Inflammatory macrophage (primary cell): ENCODE data around the gene GPRC5C.
A peak's percentile ranks its signal among the peaks of the same experiment; 100 is the strongest.
"Not testable (repeated sequence)": the region's sequence is repeated elsewhere in the genome, so short reads cannot be mapped to it uniquely, and the experiment has no call there.

ENCODE experiments used
- DNase-seq, 2 donors: peaks; one replicate each; pipeline ENCODE4 v3.0.0-alpha.2; 2020 to 2022

The GPRC5C gene

DNA sequence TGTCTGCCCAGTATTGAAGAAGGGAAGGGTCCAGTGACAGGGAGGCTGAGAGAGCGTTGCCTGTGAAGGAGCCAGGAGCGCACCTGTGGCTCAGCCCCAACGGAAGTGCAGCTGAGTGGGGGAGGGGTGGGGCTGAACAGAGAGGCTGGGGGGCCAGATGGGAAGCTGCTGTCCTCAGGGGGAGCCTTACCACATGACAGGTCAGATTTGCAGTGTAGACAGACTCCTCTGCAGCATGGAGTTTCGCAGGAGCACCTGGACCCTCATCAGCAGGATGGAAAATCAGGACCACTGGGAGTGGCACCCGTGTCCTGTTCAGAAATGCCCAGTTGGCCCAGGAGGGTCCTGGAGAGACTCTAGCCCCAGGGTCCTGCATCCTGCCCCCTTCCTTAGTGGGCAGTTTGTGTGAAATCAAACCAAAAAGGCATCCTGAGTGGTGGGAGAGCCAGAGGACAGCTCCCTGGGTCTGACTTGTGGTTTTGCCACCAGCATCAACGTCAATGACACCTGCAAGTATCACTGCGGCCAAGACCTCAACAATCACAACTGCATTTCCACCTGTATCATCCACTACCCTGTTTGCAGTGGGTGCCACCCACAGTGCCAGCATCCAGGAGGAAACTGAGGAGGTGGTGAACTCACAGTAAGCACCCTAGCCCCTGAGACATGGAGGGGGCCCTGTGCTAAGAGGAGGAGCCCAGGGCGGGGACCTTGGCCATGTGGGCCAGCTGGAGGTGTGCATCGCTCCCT, 42.3 kb downstream of the GPRC5C start:
- no peak for DNase-seq

DNA sequence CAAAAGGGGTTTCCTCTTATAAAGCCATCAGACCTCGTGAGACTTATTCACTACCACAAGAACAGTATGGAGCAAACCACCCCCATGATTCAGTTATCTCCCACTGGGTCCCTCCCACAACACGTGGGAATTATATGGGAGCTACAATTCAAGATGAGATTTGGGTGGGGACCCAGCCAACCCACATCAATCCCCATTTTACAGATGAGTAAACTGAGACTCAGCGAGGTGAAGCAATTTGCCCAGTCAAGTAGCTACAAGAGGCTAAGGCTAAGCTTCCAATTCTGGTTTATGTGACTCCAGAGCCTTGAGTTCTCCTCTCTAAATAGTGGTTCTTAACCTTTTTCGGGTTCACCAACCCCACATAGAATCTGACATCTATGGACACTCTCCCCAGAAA, 43.3 kb downstream of the GPRC5C start:
- no peak for DNase-seq

DNA sequence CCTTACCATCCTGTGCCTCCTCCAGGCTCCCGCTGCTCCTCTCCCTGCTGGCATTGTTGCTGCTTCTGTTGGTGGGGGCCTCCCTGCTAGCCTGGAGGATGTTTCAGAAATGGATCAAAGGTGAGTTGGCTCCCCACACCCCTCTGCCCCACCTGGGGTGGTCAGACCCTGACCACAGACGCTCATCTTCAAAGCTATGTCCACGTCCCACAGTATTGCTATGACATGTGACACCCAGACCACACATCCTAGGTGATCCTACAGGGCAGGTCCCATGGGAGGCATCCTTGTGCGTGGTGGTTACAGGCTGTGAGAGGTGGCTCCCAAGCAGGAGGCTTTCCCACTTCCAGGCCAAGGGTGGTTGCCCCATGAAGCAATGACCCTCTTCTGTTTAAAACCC, 45.5 kb downstream of the GPRC5C start:
- DNase-seq: no peak

DNA sequence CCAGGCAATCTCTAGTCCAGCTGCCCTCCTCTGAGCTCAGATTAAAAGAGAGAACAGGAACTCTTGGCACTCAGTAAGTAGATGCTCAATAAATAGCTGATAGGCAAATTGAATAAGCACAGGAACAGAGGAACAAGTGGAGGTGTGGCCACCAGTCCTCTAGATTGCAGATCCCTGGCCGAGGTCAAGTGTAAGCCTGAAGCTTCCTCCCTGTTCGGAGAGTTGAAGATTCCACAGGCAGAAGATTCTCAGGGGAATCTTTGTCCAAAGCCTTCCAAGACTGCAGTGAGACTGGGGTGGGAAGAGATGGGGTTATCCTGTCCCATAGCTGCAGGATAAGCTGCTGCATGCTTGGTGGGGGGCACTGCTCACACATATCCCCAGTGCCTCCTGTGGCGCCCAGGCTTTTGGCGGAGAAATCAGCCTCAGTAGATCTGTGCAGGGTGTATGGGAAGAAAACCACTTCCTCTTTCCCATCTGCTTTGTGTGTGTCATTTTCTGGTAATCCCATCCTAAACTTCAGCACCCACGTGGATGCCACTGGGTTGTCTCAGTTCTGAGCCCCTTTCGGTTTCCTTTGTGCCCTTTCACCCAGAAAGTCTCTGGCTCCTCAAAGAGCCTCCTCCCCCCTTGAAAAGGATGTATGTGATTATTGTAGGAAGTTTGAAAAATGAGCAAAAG, 46.7 kb downstream of the GPRC5C start:
- peak; percentile 88 to 91 for DNase-seq

DNA sequence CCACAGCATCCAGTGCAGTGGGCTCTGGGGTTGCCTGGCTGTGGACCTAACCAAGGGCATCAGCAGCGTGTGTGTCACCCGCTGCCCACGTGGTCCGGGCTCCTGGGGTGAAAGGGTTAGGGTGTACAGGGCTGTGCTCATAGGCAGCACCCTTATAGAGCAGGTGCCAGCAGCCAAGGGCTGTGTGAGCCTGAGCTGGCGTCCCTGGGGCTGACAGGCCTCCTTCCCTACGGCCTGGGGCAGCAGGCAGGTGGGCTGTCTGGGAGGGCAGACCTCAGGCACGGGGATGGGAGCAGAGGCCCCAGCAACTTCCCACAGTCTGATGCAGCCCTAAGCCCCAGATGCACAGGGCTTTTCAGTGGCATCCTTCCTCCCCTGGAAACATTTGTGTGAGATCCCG, 48.4 kb downstream of the GPRC5C start:
- no peak for DNase-seq

DNA sequence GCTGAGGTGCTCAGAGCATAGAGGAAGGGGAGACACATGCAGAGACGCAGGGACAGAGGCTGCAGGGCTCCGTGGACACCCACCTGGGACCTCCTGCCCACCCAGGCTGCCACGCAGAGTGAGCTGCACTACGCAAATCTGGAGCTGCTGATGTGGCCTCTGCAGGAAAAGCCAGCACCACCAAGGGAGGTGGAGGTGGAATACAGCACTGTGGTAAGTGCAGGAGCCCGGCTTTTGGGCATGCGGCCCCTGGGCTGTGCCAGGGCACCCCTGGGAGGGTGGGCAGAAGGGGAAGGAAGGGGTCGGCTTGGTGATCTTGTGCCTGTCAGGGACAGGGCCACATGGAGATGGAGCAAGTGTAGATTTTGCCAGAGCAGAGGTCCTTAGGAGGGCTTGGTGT, 49.7 kb downstream of the GPRC5C start:
- DNase-seq: no peak

DNA sequence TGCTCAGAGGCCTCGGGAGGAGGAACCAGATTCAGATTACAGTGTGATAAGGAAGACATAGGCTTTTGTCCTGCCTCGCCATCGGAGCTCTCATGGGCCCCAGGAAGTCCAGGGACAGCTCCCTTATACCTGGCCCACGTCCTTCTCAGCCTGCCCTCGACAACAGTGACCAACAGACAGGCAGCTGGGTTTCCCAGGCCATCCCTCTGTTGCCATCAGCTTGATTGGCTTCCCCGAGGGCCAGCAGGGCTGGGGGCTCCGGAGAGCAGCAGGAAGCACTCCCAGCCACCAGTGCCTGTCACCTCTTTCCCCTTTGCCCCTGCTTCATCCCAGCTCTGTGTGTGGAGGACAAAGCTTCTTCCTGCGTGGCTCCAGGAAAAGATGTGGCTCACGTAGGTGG, 52.2 kb downstream of the GPRC5C start:
- DNase-seq: no peak

DNA sequence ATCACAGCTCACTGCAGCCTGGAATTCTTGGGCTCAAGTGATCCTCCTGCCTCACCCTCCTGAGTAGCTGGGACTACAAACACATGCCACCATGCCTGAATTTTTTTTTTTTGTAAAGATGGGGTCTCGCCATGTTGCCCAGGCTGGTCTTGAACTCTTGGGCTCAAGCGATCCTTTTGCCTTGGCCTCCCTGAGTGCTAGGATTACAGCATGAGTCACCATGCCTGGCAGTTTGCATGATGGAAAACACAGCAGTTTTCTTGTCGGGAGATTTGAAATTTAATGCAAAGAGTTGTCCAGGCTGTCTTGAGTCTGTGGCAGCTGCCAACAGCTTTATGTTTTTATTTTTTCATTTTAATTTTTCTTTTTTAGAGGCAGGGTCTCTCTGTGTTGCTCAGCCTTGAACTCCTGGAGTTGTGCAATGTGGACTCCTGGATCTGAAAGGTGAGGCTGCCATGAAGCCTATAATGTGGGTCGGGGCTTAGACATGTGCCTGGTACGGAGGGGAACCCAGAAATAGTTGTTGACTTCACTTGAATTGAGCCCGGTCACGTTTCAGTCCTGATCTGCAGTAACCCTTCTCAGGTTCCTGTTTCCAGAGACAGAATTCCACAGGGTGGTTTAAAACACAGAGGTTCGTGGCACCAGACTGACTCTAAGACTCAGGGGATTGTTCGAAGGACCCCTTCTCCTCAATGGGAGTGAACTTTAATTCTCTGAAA, 53.3 kb downstream of the GPRC5C start:
- DNase-seq: no peak

DNA sequence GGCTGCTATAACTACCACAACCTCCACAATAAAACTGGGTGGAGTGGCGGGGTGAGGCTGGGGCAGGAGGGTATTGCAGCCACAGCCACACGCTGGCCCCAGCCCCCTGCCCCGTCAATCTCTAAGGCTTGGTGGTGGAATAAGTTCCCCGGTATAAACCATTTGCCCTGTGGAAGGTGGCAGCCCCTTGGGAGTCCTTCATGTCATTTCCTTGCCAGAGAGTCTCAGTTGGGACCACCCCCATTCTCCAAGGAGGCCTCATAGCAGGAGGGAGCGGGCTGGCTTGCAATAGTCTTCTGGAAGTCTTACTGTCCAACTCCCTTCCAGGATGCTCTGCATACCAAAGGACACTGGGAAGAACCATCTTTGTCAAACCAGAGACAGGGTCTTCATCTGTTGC, 54.0 kb downstream of the GPRC5C start:
- no peak for DNase-seq

DNA sequence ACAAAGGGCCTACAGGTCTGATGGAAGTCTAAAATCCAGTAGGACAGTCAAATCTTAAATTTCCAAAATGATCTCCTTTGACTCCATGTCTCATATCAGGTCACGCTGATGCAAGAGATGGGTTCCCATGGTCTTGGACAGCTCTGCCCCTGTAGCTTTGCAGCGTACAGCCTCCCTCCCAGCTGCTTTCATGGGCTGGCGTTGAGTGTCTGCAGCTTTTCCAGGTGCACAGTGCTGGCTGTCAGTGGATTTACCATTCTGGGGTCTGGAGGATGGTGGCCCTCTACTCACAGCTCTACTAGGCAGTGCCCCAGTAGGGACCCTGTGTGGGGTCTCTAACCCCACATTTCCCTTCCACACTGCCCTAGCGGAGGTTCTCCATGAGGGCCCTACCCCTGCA, 56.4 kb downstream of the GPRC5C start:
- DNase-seq: not testable (repeated sequence)

DNA sequence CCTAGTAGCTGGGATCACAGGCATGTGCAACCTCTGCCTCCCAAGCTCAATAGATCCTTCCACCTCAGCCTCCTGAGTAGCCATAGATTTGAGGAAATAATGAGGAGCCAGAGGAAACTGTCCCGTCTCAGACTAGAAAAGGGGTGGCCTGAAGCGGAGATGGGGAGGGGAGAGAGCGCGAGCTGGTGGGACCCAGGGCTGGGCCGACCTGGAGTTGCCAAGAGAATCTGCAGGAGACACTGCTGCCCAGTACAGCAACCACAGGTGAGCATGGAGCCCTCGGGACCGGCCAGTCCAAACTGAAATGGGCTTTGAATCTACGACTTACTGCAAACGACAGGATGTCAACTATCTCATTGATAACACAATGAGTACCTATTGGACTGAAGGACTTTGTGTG, 58.8 kb downstream of the GPRC5C start:
- DNase-seq: no peak

DNA sequence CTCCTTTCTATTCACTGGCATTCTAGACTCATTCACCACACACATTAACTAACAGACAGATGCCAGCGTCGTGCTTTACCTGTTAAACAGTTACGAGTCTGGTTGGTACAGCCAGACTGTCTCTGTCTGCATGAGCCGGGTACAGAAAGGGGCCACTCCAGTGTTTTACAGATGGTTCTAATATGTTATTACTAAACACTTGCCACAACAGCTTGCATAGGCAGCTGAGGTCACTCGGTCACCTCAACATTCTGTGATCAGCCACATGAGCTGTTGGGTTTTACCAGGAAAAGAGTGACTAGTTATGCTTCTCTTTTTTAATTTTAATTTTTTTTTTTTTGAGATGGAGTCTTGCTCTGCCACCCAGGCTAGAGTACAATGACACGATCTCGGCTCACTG, 59.7 kb downstream of the GPRC5C start:
- peak; percentile 88 to 91 for DNase-seq

DNA sequence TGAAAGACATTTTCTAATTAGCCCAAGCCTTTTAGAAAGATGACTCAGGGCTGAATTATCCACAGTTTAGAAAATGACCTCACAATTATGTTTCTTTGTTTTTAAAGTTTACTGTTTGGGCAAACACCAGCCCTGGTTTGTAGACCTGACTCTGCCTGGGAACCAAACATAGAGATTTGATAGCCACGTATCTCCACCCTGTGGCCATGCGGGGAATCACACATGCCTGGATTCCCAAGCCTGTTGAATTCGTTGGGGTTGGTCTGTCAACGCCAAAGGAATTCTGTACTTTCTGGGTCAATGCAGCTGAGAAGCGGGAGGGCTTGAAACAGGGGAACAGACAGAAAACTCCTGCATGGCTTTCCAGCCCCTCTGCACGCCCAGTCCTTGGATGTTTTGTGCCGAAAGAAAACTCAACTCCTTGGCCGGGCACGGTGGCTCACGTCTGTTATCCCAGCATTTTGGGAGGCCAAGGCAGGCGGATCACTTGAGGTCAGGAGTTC, 61.5 kb downstream of the GPRC5C start:
- DNase-seq: peak; percentile 81 to 84
